Stimulated activated CD4-positive, alpha-beta T cell treated with anti-CD3 and anti-CD28 coated beads, Interleukin-4, amount 100 ng/mL, for 1 hour (primary cell): Measurements from ENCODE around the gene COMMD7.
"Not testable (repeated sequence)": the region's sequence is repeated elsewhere in the genome, so short reads cannot be mapped to it uniquely, and the experiment has no call there.

Experiments used
- DNase-seq: peaks from one replicate; pipeline ENCODE4 v3.0.0-alpha.2; 2020

Gene COMMD7

GRCh38 chr20:32727683-32728082, 15.6 kb downstream of the COMMD7 start:
- DNase-seq, result no peak

- DNase-seq, result no peak
These were observed 24.4 kb downstream of the COMMD7 start for GRCh38 chr20:32718749-32719348.

GRCh38 chr20:32711346-32711745, 31.9 kb downstream of the COMMD7 start:
- DNase-seq, result no peak

DNA sequence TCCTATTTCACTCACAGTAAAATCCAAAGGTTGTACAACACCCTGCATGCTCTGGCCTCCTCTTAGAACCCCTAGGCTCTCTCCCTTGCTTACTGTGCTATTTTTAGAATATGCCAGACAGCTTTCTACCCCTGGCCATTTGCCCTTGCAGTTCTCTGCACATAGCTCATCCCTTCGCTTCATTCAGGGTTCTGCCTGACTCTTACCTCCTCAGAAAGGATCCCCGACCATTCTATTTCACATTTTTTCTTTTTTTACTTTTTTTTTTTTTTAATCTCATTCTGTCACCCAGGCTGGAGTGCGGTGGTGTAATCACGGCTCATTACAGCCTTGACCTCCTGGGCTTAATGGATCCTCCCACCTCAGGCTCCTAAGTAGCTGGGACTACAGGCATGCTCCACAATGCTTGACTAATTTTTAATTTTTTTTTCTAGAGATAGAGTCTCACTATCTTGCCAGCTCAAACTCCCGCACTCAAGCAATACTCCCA, 33.6 kb downstream of the COMMD7 start:
- DNase-seq, result no peak

- DNase-seq, result not testable (repeated sequence)
These were observed 34.1 kb downstream of the COMMD7 start for GRCh38 chr20:32709029-32709631.

GRCh38 chr20:32707691-32708581, 35.3 kb downstream of the COMMD7 start:
- no peak for DNase-seq

DNA sequence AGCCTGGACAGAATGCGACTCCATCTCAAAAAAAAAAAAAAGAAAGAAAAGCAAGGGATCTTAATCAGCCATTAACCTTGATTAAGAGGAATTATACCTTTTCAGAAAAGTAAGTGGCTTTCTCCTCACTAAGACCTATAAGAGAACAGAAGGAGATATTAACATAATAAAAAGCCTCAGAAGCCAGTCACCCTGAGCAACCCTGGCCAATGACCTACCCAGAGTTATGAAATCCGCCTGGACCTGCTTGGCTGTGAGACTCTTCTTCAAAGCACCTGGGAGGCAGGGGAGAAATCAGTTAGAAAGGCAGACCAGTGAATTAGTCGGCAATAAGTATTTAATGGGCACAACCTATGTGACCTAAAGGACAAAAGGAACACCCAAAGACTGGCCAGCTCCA, 36.8 kb downstream of the COMMD7 start:
- no peak for DNase-seq

- no peak for DNase-seq
These were observed 40.4 kb downstream of the COMMD7 start for GRCh38 chr20:32702706-32703425.

DNA sequence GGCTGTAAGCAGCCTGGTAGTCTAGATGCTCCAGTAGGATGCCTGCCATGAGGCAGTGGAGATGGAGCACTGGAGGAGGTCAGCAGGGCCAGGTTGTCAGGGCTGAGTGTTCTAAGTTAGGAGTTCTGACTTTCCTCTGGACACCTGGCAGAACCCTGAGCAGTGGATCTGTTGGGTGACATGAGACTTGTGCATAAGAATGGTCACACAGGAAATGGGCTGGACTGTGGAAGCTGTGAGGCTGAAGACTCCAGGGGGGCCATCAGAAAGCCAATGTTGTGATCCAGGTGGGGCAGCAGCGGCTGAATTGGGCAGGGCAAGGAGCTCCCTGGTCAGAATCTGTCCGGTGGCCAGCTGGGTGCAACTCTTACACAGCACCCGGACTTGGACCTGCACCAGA, 45.7 kb downstream of the COMMD7 start:
- no peak for DNase-seq

DNA sequence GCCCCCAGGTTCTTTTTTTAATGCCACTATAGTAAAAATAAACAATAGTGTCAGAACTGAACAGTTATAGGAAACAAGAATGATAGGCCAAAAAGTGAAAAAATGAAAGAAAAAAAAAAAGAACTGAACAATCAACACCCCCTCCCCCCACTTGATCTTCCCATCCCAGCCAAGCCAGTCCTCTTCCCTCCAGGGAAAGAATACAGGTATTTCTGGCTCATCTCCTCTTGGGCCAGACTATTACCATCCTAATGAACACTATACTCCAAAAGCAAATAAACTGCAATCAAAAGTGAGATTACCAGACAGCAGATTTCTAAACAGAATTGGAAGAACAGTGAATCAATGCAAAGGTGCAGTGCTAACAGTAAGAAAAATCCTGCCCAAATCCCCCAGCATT, 48.2 kb downstream of the COMMD7 start:
- DNase-seq, result no peak

DNA sequence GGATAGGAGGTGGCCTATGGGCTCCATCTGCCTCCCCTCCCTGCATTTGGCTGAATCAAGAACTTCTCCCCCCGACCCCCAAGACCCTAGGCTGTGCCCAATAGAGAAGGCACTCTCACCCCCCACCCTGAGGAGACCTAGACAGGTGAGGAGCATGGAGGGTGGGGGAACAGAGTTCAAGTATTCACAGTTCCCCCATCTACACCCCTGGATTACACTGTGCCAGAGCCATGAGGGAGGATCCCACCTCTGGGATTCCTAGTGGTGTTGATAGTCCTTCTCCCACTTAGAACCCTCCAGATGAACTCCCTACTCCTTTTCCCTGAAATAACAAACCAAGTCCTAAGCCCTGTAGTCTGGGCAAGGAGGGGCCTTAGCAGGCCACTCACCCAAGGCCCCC, 54.3 kb downstream of the COMMD7 start:
- DNase-seq, result not testable (repeated sequence)

GRCh38 chr20:32687180-32687532, 56.1 kb downstream of the COMMD7 start:
- no peak for DNase-seq

- no peak for DNase-seq
These were observed 56.6 kb downstream of the COMMD7 start for GRCh38 chr20:32686530-32687179.

DNA sequence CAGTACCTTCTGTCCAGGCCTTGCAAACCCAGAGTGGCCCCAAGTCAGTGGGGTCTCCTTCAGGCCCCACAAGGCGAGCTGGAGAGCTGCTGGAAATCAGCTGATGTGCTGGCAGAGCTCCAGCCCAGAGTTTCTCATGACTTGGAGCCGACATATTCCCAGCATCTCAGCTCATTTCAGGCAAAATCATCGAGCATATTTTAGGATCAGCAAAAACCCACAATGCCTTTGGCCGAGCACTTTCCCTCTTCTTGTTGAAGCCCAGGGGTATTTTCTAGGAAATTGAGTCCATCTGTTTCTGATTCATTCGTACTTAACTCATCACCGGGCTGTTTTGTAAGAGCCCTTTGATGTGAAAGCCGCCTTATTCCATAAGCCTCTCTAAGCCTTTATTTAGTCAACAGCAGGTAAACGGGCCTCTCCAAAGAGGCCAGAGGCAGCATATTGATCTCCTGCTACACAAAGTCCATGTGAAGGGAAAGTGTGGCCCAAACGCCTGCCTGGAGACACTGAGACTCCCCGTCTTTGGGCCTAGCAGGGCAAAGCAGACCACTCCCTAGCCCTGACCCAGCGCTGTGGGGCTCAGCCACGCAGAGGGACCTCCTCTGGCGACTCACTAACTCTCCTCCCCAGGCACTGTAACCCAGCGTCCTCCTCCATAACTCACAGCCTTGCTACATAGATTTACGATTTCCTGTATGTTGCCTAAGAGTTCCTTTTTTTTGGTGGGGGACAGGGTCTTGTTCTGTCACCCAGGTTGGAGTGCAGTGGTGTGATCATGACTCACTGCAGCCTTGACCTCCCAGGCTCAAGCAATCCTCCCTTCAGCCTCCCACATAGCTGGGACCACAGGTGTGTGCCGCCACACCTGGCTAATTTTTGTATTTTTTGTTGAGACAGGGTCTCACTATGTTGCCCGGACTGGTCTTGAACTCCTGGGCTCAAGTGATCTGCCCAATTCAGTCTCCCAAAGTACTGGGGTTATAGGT, 57.4 kb downstream of the COMMD7 start:
- DNase-seq, result no peak

GRCh38 chr20:32682508-32682987, 60.7 kb downstream of the COMMD7 start:
- no peak for DNase-seq

DNA sequence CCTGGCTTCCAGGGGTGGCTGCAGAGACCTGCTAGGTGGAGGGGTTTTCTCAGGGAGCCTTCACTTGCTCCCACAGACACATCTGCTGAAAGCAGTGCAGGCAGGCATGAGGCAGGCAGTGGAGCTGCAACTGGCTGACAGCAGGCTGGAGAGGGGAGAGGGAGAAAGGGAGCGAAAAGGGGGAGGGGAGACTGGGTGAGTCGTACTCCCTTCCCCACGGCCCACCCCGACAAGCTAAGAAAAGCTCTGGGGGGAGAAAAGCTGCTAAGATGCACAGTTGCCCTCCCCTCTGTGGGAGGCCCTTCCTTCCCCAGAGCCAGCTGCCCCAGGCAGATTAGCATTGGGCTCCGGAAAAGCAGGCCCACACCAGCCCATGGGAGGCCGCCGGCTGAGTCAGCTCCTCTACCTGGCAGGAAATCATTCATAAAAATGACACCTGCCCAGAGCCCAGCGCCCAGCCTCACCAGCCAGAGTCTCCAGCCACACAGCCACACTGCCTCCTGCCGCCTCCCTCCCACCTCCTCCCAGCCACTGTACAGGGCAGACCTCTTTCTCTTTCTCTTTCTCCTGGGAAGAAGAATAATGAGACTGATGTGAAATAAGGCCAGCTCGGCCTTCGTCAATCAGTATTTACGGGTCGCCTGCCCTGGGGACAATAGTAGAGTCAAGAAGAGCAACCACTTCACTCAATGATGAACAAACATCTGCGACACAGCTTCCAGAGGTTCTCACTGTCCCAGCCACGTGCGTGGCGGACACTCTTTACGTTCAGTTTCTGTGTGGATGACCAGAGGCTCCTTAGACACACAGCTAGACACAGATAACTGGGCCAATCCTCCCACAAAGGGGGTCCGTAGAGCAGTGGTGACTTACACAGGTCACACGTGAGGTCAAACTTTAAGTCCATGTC, 61.8 kb downstream of the COMMD7 start:
- DNase-seq, result no peak

DNA sequence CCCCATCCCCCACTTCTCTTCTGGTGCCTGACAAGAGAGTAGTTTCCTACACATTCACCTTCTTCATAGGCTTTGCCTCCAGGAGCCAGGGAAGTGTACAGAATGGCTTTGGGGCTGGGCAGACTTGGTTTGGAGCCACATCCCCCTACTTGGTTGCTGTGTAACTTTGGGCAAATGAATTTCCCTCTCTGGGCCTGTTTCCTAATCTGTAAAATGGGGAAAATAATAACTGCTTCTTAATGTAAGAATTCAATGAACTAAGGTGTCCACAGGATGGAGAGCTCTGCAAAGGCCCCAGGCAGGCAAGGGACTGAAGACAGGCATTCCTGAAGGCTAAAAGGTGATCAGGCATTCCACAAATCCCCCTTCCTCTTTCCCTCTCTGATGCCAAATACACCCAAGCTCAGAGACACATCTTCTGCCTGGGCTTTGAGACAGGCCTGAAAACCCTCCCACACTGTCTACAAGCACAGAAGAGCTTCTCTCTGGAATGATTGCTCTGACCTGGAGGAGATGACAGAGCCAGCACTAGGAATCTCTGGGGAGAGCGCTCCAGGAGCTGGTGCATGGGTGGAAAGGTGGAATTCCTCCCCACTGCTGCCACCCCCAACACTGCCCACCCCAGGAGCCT, 62.6 kb downstream of the COMMD7 start:
- no peak for DNase-seq

- no peak for DNase-seq
These were observed 64.3 kb downstream of the COMMD7 start for GRCh38 chr20:32678948-32679347.

DNA sequence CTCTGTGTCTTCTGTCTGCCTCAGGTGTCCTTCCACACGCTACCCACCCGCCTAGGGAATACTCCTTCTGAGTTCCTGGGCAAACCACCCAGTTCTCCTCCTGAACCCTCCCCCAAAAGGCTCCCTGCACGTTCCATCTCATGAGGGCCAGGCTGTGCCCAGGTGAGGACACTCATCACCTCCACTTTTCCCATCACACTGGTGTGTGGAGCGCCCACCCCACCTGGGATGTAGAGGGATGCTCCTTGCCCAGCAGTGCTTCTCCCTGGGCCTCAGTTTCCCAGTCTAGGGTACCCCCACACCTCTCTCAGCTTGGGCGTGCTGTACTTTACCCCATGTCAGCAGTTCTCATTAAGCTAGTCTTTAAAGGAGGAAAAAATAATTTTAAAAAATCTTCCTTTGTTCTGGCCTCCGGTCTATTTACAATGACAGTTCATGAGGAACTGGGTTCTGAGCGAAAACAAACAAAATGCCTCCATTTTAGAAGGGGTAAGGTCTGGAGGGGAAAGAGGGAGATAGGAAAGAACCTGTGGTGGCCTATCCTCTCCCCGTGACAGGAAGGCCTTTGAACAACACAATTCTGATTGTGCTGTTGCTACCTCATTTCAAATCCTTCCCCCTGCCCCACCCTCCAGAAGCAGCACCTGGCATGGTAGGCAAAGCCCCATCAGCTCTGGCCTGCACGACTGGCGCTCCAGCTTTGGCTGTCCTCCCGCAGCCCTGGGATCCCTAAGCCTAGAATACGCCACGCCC, 67.9 kb downstream of the COMMD7 start:
- DNase-seq, result no peak
